Heart right ventricle (tissue), 16 donors: ENCODE measurements around the gene MYH15. TPM values are rescaled to one million over a fixed set of nuclear protein-coding genes. Genes with fewer than 3 reads are reported as not detected.

Experiments
- ATAC-seq, 8 donors: fragments of 200-7000 bp; cut with Tn5 transposase; one replicate each; pipeline ENCODE4 v1.9.1; 2020; ENCODE audit warnings: mild to moderate bottlenecking in 8 of 8, moderate library complexity in 8 of 8, moderate number of reproducible peaks in 1 of 8
- DNase-seq, 2 donors: peaks; one replicate each; pipeline ENCODE4 v3.0.0-alpha.2; 2020
- H3K27ac ChIP-seq, 10 donors: fragments of 200-600 bp; sonication (generic) in 2 of 10; one replicate each; pipeline versions ENCODE4 v1.5.0 to v1.8.0; 2020 to 2022; ENCODE audit warnings: mild to moderate bottlenecking in 3 of 10
- H3K27me3 ChIP-seq, 7 donors: fragments of 200-600 bp; one replicate each; pipeline ENCODE4 v1.8.0; 2021 to 2022; ENCODE audit warnings: mild to moderate bottlenecking in 2 of 7
- H3K36me3 ChIP-seq, 9 donors: fragments of 200-600 bp; sonication (generic) in 1 of 9; one replicate each; pipeline versions ENCODE4 v1.5.0 to v1.8.0; 2020 to 2022; ENCODE audit warnings: mild to moderate bottlenecking in 2 of 9
- H3K4me1 ChIP-seq, 9 donors: fragments of 200-600 bp; sonication (generic) in 1 of 9; one replicate each; pipeline versions ENCODE4 v1.5.0 to v1.8.0; 2020 to 2022; ENCODE audit warnings: mild to moderate bottlenecking in 4 of 9
- H3K4me3 ChIP-seq, 10 donors: fragments of 200-600 bp; sonication (generic) in 2 of 10; one replicate each; pipeline versions ENCODE4 v1.5.0 to v1.8.0; 2020 to 2022; ENCODE audit warnings: mild to moderate bottlenecking in 7 of 10, moderate library complexity in 2 of 10
- H3K9me3 ChIP-seq, 11 donors: fragments of 200-600 bp in 10 of 11; sonication (generic) in 2 of 11; one replicate each; pipeline versions ENCODE4 v1.5.0 to v1.8.0; 2013 to 2022; ENCODE audit warnings: mild to moderate bottlenecking in 2 of 11, control low read depth in 1 of 11, moderate library complexity in 1 of 11
- WGBS, 2 donors: extraction: QIAGEN DNeasy Blood & Tissue Kit; methylation state at CpG; one replicate each; pipeline ENCODE4 v1.1.7; 2013; ENCODE audit warnings: inconsistent platforms in 1 of 2; 5-methylcytosine and 5-hydroxymethylcytosine counted together
- intact Hi-C, 10 donors: fragments of 100-400 bp; cut with DNase I; formaldehyde crosslinking; loops; one replicate each; pipeline versions ENCODE4 v1.11.1 to v1.14.2; 2022
- polyA plus RNA-seq, 2 donors: library from polyadenylated mRNA; stranded (reverse); fragments of 200-250 nt; gene quantifications; one replicate each; pipeline ENCODE4 v1.2.3, GENCODE V29; 2013
- total RNA-seq, 10 donors: library from RNA; stranded (reverse); fragmentation: NEBNext Ultra II Directional in 3 of 10; extraction: Animal tissue kit (Norgen Biotek cat#: 25700) in 3 of 10; gene quantifications; one replicate each; pipeline versions ENCODE4 v1.2.1 to v1.2.4, GENCODE V29; 2021 to 2023
- TF ChIP-seq, protein P1 (sequence below), 9 donors: fragments of 200-600 bp; sonication (generic) in 2 of 9; IDR thresholded peaks; one replicate each; pipeline versions ENCODE4 v1.5.0 to v1.8.0; 2021 to 2022; ENCODE audit warnings: antibody characterized with exemption in 9 of 9, mild to moderate bottlenecking in 5 of 9, moderate library complexity in 1 of 9
- donor health status: Arrhythmogenic right ventricular cardiomyopathy.
- donor health status: ischemic (EF 13 %, LVEDD 7.1; RV severe dilation, severe dysfunction).
- donor health status: healthy with polysubstance abuse.
- donor health status: DM: no; HTN: yes; CAD: no.
- donor health status: DM: no; HTN: no; CAD: no.
- donor health status: ischemic (EF 25% LVEDD 6.9; RV normal size, moderate dysfunction).
- donor health status: ischemic (EF 25% LVEDD 5.7; RV mildly dilated, moderate dysfunction).
- donor health status: healthy.
- donor health status: DM: yes; HTN: yes; CAD: no.
- donor health status: Ischemic cardiomyopathy.
- donor health status: ischemic (EF 35%, LVEDD 5.7; RV mildly dilated, moderate dysfunction).
- donor health status: nonischemic (EF 11% LVEDD 7.7; RV severe dilation, severe dysfunction).
- donor health status: DM: yes; HTN: yes; CAD: no.
- donor health status: PGD.
- donor health status: ischemic (EF 29% LVEDD 5.4; RV normal size, mild dysfunction).
- donor health status: nonischemic (EF 23%, LVEDD 6.1; RV moderate dilation, normal function).

The MYH15 gene
- total and polyA plus RNA-seq, 12 donors, result 0.12 to 1.1 (median 0.26) TPM

DNA sequence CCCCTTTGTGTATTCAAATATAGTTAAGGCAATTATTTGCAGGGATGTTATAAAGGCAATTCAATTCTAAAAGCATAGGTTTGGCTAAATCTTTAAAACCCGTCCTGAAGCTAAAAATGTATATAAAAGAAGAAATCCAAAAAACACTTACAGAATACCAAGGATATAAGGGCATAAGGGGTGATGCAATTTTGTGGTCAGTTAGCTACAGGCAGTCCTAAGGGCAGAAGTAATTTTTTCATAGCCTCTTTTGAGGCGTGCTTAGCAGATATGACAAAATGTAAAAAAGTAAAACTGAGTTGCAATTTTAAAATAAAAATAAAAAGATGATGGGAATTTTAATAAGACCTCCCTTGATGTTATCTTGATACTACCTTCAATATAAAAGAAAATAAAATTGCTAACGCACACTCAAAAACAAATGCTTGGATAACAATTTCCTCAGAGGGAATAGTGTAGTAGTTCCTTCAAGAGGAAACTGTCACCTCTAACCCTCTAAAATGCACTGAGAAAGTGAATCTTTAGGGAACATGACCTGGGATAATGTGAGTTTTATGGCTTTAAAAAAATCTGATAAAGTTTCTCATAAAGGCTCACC is 104.2 kb downstream of the MYH15 start:
- Histone ChIP-seq H3K27me3 (peaks cover 0 to 3% (median 0%) of the 10 kb centered on the region in 7 donors), H3K36me3 (no peaks in the 10 kb centered on the region), H3K27ac (no peak overlapping the region), H3K4me1 (peaks cover 0 to 7% (median 0%) of the 10 kb centered on the region in 9 donors), H3K9me3 (no peaks in the 10 kb centered on the region), H3K4me3 (no peak overlapping the region)
- TF ChIP-seq, protein P1, sequence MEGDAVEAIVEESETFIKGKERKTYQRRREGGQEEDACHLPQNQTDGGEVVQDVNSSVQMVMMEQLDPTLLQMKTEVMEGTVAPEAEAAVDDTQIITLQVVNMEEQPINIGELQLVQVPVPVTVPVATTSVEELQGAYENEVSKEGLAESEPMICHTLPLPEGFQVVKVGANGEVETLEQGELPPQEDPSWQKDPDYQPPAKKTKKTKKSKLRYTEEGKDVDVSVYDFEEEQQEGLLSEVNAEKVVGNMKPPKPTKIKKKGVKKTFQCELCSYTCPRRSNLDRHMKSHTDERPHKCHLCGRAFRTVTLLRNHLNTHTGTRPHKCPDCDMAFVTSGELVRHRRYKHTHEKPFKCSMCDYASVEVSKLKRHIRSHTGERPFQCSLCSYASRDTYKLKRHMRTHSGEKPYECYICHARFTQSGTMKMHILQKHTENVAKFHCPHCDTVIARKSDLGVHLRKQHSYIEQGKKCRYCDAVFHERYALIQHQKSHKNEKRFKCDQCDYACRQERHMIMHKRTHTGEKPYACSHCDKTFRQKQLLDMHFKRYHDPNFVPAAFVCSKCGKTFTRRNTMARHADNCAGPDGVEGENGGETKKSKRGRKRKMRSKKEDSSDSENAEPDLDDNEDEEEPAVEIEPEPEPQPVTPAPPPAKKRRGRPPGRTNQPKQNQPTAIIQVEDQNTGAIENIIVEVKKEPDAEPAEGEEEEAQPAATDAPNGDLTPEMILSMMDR (IDR thresholded peaks at IDR 0.05), result no peak
- 72 to 82% methylated on average over 3 of the region's 3 CpGs for WGBS, 2 donors
- no peak for ATAC-seq
- DNase-seq, result no peak
- intact Hi-C loops, result loop anchor here in 6 of 10 donors (2.0 to 10.0 kb wide), 4 partner anchors 467 to 501 kb away; no protein-coding TSS in a partner anchor

DNA sequence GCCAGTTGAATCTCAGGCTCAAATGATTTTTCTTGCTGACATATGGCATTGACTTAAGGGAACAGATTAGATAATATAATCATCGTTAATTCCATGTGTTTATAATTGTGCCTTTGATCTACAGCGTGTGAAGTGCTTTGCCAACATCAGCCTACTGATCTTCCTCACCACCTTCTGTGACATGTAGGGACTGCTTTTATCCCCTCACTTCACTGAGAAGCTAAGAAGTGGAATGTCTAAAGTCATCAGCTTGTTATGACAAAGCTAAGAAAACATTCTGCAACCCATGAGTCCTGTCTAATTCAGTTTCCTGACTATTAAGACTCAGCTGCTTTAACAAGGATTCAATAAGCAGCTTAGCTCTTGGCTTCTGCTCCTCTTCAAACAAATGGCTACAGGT is 106.0 kb downstream of the MYH15 start:
- H3K27ac ChIP-seq, result no peak overlapping the region
- H3K4me3 ChIP-seq, result no peak overlapping the region
- WGBS, 2 donors, result 46 to 62% methylated on average over 2 of the region's 2 CpGs
- ATAC-seq (no peak), DNase-seq (no peak)
- intact Hi-C loops, result loop anchor here in 1 of 10 donors (10.0 kb wide), 1 partner anchor 470 kb away; no protein-coding TSS in a partner anchor
- TF ChIP-seq, protein P1 (IDR thresholded peaks at IDR 0.05), result no peak
- peaks cover 0 to 16% (median 0%) of the 10 kb centered on the region in 11 donors for H3K9me3 ChIP-seq
- peaks cover 0 to 7% (median 0%) of the 10 kb centered on the region in 9 donors for H3K4me1 ChIP-seq
- no peaks in the 10 kb centered on the region for H3K36me3 ChIP-seq
- peaks cover 0 to 3% (median 0%) of the 10 kb centered on the region in 7 donors for H3K27me3 ChIP-seq

GRCh38 chr3:108403686-108404345 is 106.6 kb downstream of the MYH15 start:
- no peak for ATAC-seq
- Histone ChIP-seq H3K9me3 (peaks cover 0 to 16% (median 0%) of the 10 kb centered on the region in 11 donors), H3K4me1 (peaks cover 0 to 7% (median 0%) of the 10 kb centered on the region in 9 donors), H3K4me3 (no peak overlapping the region), H3K27ac (no peak overlapping the region), H3K36me3 (no peaks in the 10 kb centered on the region), H3K27me3 (peaks cover 0 to 3% (median 0%) of the 10 kb centered on the region in 7 donors)
- 64 to 65% methylated on average over 4 of the region's 4 CpGs for WGBS, 2 donors
- intact Hi-C loops, result loop anchor here in 1 of 10 donors (10.0 kb wide), 1 partner anchor 469 kb away; no protein-coding TSS in a partner anchor
- TF ChIP-seq, protein P1 (IDR thresholded peaks at IDR 0.05), result no peak
- no peak for DNase-seq

DNA sequence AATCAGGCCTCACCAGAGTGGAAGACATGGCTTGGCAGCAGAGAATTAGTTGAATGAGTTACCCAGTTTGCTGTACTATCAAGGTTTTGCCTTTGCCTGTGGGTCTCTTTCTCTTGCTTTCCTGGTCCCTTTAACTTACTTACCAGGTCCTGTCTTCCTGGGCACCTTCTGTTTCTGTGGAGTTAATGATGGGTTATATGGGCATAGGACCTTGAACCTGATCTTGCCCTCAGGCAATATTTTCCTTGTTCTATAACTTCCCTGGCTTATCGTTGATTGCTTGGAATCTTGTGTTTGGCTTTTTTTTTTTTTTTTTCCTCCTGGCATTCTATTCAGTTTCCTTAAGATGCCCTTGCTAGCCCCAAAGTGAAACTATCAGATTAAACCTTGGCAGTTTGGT is 107.2 kb downstream of the MYH15 start:
- ATAC-seq, result no peak
- H3K4me1 ChIP-seq, result peaks cover 0 to 7% (median 0%) of the 10 kb centered on the region in 9 donors
- peaks cover 0 to 16% (median 0%) of the 10 kb centered on the region in 11 donors for H3K9me3 ChIP-seq
- no peak for DNase-seq
- no peaks in the 10 kb centered on the region for H3K36me3 ChIP-seq
- H3K27me3 ChIP-seq, result peaks cover 0 to 3% (median 0%) of the 10 kb centered on the region in 7 donors
- H3K4me3 ChIP-seq, result no peak overlapping the region
- TF ChIP-seq, protein P1 (IDR thresholded peaks at IDR 0.05), result no peak
- intact Hi-C loops, result loop anchor here in 1 of 10 donors (10.0 kb wide), 1 partner anchor 468 kb away; no protein-coding TSS in a partner anchor
- no peak overlapping the region for H3K27ac ChIP-seq
- 64 to 69% methylated on average over 1 of the region's 1 CpG for WGBS, 2 donors
